HG02763 (cell line): ENCODE measurements around the gene ABCA6.

Experiments
- ATAC-seq: cut with Tn5 transposase; IDR thresholded peaks from one replicate; pipeline ENCODE4 v1.9.1; 2021; ENCODE audit warnings: mild to moderate bottlenecking, moderate library complexity; ENCODE audit not compliant: unreplicated experiment

The ABCA6 gene

DNA sequence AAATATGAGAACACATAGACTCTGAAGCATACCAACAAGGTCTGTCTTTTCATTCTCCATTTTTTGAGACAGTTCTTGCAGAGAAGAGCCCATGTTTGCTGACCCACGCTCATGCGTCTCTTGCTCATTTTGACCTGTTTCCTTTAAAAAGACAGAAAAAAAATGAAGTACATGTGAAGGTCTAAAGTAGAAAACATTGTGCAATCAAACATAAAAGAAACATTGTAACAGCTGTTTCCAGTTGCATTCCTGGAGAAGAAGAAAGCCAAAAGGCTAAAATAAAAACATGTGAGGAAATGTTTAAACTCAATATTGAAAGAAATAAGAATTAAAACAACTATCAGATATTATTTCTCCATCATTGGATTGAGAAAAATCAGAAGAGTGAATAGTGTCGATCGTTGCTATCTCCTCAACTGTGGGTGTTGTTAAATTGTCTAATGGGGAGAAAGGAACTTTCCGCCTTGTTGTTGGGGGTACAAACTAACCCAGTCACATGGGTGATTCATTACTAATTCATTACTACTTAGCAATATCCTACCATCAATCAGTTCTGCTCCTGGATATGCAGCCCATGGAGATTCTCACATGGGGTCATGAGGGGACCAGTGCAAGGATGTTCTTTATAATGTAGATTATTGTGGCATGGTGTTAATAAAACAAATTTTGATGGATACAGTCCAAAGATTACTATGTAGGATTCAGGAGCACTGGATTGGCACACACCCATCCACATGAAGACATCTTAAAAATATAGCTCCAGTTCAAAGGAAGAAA lies 90.5 kb downstream of the ABCA6 start:
- ATAC-seq, result no peak

- ATAC-seq, result no peak
Observed at GRCh38 chr17:69048634-69049033, 93.1 kb downstream of the ABCA6 start.

- no peak for ATAC-seq
Observed at GRCh38 chr17:69047368-69048263, 94.1 kb downstream of the ABCA6 start.

GRCh38 chr17:69046121-69046807 lies 95.4 kb downstream of the ABCA6 start:
- ATAC-seq, result no peak

DNA sequence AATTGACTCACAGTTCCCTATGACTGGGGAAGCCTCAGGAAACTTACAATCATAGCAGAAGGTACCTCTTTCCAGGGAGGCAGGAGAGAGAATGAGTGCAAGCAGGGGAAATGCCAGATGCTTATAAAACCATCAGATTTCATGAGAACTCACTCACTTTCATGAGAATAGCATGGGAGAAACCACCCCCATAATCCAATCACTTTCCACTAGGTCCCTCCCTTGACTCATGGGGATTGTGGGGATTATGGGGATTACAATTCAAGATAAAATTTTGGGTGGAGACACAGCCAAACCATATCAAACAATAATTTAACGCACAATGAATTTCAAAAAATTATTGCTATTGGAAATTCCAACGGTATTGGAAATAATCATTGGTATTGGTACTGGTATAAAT lies 96.0 kb downstream of the ABCA6 start:
- ATAC-seq, result no peak

GRCh38 chr17:69044371-69044770 lies 97.3 kb downstream of the ABCA6 start:
- no peak for ATAC-seq

- no peak for ATAC-seq
Observed at GRCh38 chr17:69043098-69043734, 98.5 kb downstream of the ABCA6 start.

- ATAC-seq, result no peak
Observed at GRCh38 chr17:69042308-69042707, 99.4 kb downstream of the ABCA6 start.

GRCh38 chr17:69031839-69032238 lies 109.9 kb downstream of the ABCA6 start:
- no peak for ATAC-seq

GRCh38 chr17:69030169-69030568 lies 111.5 kb downstream of the ABCA6 start:
- ATAC-seq, result no peak
